Subcutaneous adipose tissue (tissue), 4 donors: ENCODE data around the gene FAM89A. TPM values are rescaled to one million over a fixed set of nuclear protein-coding genes. Genes with fewer than 3 reads are reported as not detected.

ENCODE experiments used
- total RNA-seq, 4 donors: library from RNA; depleted of rRNA; stranded (reverse); fragments of >200 nt; gene quantifications; one replicate each; pipeline ENCODE4 v1.1.0, GENCODE V29; 2016
- TF ChIP-seq, protein P1 (sequence below): fragments of 450-650 bp; IDR thresholded peaks from one replicate; pipeline ENCODE4 v1.5.1; 2016; ENCODE audit warnings: low read depth, mild to moderate bottlenecking, control low read depth, antibody characterized with exemption, moderate library complexity

The FAM89A gene
- total RNA-seq, 4 donors from 2014 or later, result 69.5 to 222 (median 140) TPM

DNA sequence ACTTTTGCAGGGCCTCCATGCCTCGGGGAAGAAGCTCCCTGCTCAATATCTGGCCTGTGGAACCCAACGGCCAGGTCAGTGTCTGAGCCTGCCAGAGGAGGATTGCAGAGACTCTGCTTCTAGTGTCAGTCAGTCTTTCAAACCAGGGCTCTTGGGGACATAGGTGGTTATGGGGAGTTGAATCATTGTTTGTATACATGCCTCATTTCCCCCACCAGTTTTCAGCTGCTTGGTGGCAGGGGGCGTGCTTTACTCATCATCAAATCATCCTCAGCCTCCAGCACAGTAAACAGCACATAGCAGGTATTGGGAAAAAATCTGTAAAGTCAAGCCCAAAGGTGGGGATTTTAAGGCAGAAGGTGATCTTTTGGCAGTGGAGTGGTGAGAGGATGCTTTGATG lies 17.4 kb upstream of the FAM89A start:
- TF ChIP-seq, protein P1, sequence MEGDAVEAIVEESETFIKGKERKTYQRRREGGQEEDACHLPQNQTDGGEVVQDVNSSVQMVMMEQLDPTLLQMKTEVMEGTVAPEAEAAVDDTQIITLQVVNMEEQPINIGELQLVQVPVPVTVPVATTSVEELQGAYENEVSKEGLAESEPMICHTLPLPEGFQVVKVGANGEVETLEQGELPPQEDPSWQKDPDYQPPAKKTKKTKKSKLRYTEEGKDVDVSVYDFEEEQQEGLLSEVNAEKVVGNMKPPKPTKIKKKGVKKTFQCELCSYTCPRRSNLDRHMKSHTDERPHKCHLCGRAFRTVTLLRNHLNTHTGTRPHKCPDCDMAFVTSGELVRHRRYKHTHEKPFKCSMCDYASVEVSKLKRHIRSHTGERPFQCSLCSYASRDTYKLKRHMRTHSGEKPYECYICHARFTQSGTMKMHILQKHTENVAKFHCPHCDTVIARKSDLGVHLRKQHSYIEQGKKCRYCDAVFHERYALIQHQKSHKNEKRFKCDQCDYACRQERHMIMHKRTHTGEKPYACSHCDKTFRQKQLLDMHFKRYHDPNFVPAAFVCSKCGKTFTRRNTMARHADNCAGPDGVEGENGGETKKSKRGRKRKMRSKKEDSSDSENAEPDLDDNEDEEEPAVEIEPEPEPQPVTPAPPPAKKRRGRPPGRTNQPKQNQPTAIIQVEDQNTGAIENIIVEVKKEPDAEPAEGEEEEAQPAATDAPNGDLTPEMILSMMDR, result no peak

DNA sequence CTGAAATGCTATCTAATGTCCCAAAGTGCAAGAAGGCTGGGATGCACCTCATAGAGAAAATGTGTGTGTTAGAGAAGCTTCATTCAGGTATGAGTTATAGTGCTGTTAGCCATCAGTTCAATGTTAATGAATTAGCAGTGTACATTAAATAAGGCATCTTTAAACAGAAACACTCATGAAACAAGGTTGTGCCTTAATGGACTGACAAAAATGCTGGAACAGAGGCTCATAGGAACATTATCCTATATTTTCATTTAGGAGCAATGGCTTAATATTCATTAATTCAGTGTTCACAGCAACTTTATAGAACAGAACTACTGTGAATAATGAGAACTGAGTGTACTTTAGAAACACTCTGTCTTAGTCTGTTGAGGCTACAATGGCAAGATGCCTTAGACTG lies 15.2 kb upstream of the FAM89A start:
- TF ChIP-seq, protein P1, result no peak

DNA sequence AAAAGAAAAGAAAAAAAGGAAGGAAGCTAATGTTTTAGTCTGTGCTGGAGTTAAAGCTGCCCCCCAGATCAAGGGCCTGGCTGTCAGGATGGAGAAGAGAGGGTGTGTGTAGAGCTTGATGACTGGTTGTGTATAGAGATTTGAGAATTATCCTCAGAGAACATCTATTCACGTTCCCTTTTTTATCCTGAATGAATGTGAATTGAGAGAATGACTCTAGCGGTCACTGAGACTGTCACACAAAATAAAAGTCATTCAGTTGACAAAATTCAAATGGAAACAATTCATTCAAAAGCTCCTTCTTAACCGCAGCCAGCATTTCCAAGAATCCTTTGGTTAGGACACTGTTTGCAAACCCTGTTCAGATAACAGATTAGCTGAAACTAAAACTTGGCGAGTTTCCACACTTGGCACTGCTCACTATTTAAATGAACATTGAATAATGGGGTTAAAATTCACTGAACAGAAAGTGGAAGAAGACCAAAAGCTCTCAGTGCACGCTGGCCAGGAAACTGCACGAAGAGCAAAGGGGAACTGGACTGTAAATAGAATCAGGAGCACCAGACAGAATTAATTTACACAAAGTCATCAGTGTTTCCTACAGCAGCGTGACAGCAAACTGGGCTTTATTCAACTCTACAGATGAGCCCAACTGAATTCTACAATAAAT lies 13.6 kb upstream of the FAM89A start:
- TF ChIP-seq, protein P1, result no peak

DNA sequence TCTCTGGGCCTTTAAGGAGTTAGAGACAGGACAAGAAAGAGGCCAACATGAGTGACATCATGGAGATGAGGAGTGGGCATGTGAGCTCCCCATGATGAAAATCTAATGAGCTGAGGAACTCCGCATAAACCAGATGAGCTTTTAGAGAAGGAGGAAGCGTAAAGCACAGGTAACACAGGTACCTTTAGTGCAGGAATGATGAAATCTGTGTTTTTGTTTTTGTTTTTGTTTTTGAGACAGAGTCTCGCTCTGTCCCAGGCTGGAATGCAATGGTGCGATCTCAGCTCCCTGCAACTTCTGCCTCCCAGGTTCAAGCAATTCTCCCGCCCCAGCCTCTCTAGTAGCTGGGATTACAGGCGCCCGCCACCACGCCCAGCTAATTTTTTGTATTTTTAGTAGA lies 12.7 kb upstream of the FAM89A start:
- TF ChIP-seq, protein P1, result no peak

DNA sequence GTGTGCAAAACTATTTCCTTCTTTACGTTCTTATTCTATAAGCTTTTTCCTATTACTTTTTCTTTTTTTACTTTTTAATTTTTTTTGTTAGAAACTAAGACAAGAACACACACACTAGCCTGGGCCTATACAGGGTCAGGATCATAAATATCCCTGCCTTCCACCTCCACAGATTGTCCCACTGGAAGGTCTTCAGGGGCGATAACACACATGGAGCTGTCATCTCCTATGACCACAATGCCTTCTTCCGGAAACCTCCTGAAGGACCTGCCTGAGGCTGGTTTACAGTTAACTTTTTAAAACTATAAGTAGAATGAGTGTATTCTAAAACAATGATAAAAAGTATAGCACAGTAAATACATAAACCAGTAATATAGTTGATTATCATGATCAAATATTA lies 10.3 kb upstream of the FAM89A start:
- TF ChIP-seq, protein P1, result no peak

DNA sequence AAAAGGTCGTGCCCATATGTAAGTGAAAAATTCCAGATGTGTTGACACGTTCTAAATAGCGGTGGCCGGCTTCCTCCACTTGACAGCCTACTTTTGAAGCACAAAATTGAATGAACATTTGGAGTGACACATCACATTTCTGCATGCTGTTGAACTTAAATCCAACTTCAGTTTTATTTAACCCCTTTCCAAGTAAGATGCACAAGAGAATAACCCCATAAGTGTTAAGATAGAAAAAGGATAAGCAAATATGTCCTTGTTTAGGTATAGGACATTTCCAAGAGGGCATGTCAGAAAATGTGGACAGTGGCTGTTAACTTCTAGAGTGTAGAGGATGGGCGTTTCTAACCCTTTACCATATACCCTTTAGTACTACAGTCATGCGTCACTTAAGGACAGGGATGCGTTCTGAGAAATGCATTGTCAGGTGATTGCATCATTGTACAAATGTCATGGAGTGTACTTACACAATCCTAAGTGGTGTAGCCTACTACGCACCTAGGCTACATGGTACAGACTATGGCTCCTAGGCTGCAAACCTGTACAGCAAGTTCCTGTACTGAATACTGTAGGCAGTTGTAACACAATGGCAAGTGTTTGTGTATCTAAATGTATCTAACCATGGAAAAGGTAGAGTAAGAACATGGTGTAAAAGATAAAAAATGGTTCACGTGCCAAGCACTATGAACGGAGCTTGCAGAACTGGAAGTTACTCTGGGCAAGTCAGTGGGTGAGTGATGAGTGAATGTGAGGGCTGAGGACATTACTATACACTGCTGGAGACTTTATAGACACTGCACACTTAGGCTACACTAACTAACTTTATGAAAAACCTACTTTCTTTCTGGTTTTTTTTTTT lies 9.3 kb upstream of the FAM89A start:
- TF ChIP-seq, protein P1, result no peak

DNA sequence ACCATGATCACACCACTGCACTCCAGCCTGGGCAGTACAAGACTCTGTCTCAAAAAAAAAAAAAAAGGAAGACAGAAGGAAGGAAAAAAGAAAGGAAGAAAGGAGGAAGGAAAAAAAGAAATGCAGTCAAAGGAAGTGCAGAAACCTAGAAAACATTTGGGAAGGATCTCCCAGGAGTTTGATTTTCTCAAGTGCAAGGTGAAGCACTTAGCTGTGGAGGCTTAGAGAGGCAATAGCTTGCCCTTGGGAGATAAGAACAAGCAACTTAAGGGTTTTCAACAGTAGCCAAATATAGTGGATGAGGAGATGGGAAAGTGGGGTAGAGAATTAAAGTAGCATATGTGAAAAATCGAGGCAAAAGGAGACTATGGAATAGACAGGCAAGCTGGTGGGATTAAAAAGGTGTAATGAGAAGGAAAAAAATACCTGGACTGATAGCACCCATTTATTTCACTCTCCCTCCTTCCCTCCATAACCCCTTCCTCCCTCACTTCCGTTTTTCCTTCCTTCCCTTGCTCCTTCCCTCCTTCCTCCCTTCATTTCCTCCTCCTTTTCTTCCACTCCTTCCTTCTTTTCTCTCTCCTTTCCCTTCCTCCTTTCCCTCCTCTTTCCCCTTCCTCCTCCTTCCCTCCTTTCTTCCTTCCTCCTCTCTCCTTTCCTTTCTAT lies 6.8 kb upstream of the FAM89A start:
- TF ChIP-seq, protein P1, result no peak
